WTC11 (cell line): ENCODE measurements around the gene SHOX. TPM values are rescaled to one million over a fixed set of nuclear protein-coding genes. Genes with fewer than 3 reads are reported as not detected.
"Not testable (repeated sequence)": the region's sequence is repeated elsewhere in the genome, so short reads cannot be mapped to it uniquely, and the experiment has no call there.

ENCODE experiments used
- ATAC-seq: fragments of 200-7000 bp; cut with Tn5 transposase; 2 replicates; pipeline ENCODE4 v1.10.0; 2021; ENCODE audit warnings: mild to moderate bottlenecking, moderate library complexity
- CTCF ChIA-PET: fragments of 300-600 bp; sonication (Branson Sonifier 250); formaldehyde crosslinking; loops from one replicate; lab custom pipeline; 2021; ENCODE audit warnings: antibody characterized with exemption; lab: Charles Lee
- POLR2A ChIA-PET: fragments of 350-600 bp; sonication (Branson Sonifier 250); formaldehyde crosslinking; loops from one replicate; lab custom pipeline; 2021; ENCODE audit warnings: antibody characterized with exemption; lab: Charles Lee
- DNase-seq: peaks from one replicate; pipeline ENCODE4 v3.0.0; 2021; ENCODE audit warnings: low spot score
- H3K27ac Mint-ChIP-seq: 2 replicates; pipeline ENCODE4 v1.8.0; 2021; ENCODE audit warnings: mixed read lengths
- H3K27me3 Mint-ChIP-seq: 2 replicates; pipeline ENCODE4 v1.8.0; 2021; ENCODE audit warnings: low read depth, mild to moderate bottlenecking, moderate library complexity, mixed read lengths
- H3K36me3 Mint-ChIP-seq: 2 replicates; pipeline ENCODE4 v1.8.0; 2021; ENCODE audit warnings: mixed read lengths
- H3K4me1 Mint-ChIP-seq: 2 replicates; pipeline ENCODE4 v1.8.0; 2022; ENCODE audit warnings: mixed read lengths
- H3K4me3 Mint-ChIP-seq: 2 replicates; pipeline ENCODE4 v1.8.0; 2021; ENCODE audit warnings: mild to moderate bottlenecking, moderate library complexity, mixed read lengths
- H3K9me3 Mint-ChIP-seq: 2 replicates; pipeline ENCODE4 v1.8.0; 2021; ENCODE audit warnings: mixed read lengths
- RORB ChIP-seq: fragments of 250-450 bp; sonication (Bioruptor Pico); IDR thresholded peaks from 2 replicates; pipeline ENCODE4 v1.9.0; 2021; ENCODE audit warnings: mild to moderate bottlenecking
- SMAD3 ChIP-seq: sonication (generic); formaldehyde crosslinking; IDR thresholded peaks from 2 replicates; pipeline ENCODE4 v1.8.0; 2022; ENCODE audit warnings: missing genetic modification reagents, mild to moderate bottlenecking, borderline replicate concordance
- SP1 ChIP-seq: sonication (generic); formaldehyde crosslinking; conservative IDR thresholded peaks from 2 replicates; pipeline ENCODE4 v1.8.1; 2022; ENCODE audit warnings: missing genetic modification reagents
- TEAD4 ChIP-seq: sonication (generic); formaldehyde crosslinking; IDR thresholded peaks from 2 replicates; pipeline ENCODE4 v1.8.0; 2022; ENCODE audit warnings: mild to moderate bottlenecking, missing genetic modification reagents
- ZNF423 ChIP-seq: fragments of 250-450 bp; sonication (Bioruptor Pico); IDR thresholded peaks from 2 replicates; pipeline ENCODE4 v2.1.2; 2022; ENCODE audit warnings: mild to moderate bottlenecking, moderate library complexity
- ZNF671 ChIP-seq: fragments of 250-450 bp; sonication (Bioruptor Pico); IDR thresholded peaks from 2 replicates; pipeline ENCODE4 v1.8.0; 2021; ENCODE audit warnings: mild to moderate bottlenecking
- total RNA-seq: library from RNA; stranded (reverse); gene quantifications from 3 replicates; pipeline ENCODE4 v1.2.3, GENCODE V29; 2021
- TF ChIP-seq, protein P1 (sequence below): sonication (generic); formaldehyde crosslinking; IDR thresholded peaks from 2 replicates; pipeline ENCODE4 v1.8.1; 2022; ENCODE audit warnings: missing genetic modification reagents, borderline replicate concordance
- TF ChIP-seq, protein P2 (sequence below): sonication (generic); formaldehyde crosslinking; IDR thresholded peaks from 2 replicates; pipeline ENCODE4 v1.8.1; 2022; ENCODE audit warnings: mild to moderate bottlenecking, moderate library complexity, missing genetic modification reagents
- TF ChIP-seq, protein P3 (sequence below): sonication (generic); formaldehyde crosslinking; IDR thresholded peaks from 2 replicates; pipeline ENCODE4 v1.8.1; 2023; ENCODE audit warnings: mild to moderate bottlenecking, missing genetic modification reagents, moderate library complexity

SHOX gene
- total RNA-seq, 1 experiment from 2014 or later = 0.09 TPM

DNA sequence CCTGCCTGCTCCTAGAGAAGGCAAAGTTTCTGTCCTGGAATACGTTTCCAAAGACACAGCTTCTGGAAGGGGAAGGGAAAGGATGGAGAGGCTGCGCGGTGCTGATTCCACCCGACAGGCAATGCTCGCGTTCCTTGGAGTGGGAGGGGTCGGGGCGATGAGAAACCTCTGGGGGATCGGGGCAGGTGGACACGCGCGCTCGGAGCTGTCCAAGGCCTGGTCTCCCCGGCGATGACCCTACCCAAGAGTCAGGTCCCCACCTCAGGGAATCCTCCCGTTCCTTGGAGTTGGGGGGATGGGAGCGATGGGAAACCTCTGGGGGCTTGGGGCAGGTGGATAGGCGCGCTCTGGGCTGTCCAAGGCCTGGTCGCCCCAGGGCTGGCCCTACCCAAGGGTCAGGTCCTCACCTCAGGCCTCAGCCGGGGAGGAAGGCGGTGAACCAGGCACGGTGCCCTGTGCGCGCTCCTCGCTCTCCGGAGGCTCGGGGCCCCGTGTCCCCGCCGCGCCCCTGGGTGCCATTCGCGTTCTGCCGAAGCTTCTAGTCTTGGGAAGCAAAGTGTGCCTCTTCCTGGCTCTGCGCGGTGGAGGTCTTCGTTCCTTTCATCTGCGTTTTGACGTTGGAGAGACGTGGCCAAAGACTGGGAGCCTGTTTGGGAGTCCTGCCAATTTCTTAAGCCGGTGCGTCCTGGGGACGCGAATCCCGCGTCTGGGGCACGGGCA lies 10.6 kb upstream of the SHOX start:
- POLR2A ChIA-PET = no interaction called here
- H3K36me3 Mint-ChIP-seq = peaks cover 3% of the 10 kb centered on the region; the same call in 1 of the 2 replicates
- no peak; the same call in none of the 2 replicates for ATAC-seq
- H3K4me1 Mint-ChIP-seq = peaks cover 44% of the 10 kb centered on the region
- H3K9me3 Mint-ChIP-seq = no peaks in the 10 kb centered on the region
- TF ChIP-seq TEAD4 (CRISPR knock-in tag) = no peak
- peak; percentile 23; the same call in 1 of the 2 replicates for TF ChIP-seq ZNF423 (CRISPR knock-in tag)
- peak; percentile 26 for DNase-seq
- CTCF ChIA-PET = no interaction called here
- H3K27me3 Mint-ChIP-seq = peaks cover 99% of the 10 kb centered on the region
- H3K27ac Mint-ChIP-seq = no peak overlapping the region
- peak overlapping the region; percentile 60 for H3K4me3 Mint-ChIP-seq

DNA sequence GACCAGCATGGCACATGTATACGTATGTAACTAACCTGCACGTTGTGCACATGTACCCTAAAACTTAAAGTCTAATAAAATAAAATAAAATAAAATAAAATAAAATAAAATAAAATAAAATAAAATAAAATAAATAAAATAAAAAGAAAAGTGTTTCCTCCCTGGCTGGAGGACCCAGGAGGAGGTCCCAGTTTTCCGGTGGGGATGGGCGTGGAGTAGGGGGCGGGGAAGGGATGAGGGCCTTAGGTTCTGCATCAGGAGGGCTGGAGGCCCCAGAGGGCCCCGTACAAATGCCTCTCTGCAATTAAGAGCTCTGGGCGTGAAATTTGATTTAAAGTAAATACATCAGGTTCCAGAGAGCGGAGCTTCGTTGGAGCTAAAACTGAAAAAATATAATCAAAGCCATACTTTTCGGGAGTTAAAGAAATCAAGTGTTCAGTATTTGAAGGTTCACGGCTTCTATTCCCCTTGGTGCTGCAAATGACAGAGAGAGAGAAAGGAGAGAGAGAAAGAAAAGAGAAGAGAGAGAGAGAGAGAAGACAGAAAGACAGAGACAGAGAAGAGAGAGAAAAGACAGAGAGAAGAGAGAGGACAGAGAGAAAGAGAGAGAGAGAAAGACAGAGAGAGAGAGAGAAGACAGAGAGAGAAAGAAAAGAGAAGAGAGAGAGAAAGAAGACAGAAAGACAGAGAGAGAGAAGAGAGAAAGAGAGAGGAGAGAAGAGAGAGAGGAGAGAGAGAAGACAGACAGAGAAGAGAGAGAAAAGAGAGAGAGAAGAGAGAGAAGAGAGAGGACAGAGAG lies 8.7 kb upstream of the SHOX start:
- H3K4me3 Mint-ChIP-seq = no peak overlapping the region
- POLR2A ChIA-PET = no interaction called here
- no peak for TF ChIP-seq SMAD3 (CRISPR knock-in tag)
- TF ChIP-seq, protein P1, sequence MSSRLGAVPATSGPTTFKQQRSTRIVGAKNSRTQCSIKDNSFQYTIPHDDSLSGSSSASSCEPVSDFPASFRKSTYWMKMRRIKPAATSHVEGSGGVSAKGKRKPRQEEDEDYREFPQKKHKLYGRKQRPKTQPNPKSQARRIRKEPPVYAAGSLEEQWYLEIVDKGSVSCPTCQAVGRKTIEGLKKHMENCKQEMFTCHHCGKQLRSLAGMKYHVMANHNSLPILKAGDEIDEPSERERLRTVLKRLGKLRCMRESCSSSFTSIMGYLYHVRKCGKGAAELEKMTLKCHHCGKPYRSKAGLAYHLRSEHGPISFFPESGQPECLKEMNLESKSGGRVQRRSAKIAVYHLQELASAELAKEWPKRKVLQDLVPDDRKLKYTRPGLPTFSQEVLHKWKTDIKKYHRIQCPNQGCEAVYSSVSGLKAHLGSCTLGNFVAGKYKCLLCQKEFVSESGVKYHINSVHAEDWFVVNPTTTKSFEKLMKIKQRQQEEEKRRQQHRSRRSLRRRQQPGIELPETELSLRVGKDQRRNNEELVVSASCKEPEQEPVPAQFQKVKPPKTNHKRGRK (CRISPR knock-in tag) = 0 out of 2 replicates have a peak, but pooled peaks have one; percentile 39
- no peak overlapping the region for H3K27ac Mint-ChIP-seq
- H3K36me3 Mint-ChIP-seq = peaks cover 13% of the 10 kb centered on the region
- no peak for DNase-seq
- peaks cover 100% of the 10 kb centered on the region for H3K27me3 Mint-ChIP-seq
- no peak for ATAC-seq
- H3K4me1 Mint-ChIP-seq = peaks cover 54% of the 10 kb centered on the region
- CTCF ChIA-PET = no interaction called here
- no peaks in the 10 kb centered on the region for H3K9me3 Mint-ChIP-seq

DNA sequence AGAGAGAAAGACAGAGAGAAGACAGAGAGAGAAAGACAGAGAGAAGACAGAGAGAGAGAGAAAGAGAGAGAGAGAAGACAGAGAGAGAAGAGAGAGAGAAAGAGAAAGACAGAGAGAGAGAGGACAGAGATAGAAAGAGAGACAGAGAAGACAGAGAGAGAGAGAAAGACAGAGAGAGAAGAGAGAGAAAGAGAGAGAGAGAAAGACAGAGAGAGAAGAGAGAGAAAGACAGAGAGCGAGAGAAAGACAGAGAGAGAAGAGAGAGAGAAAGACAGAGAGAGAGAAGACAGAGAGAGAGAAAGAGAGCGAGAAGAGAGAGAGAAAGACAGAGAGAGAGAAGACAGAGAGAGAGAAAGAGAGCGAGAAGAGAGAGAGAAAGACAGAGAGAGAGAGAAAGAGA lies 7.8 kb upstream of the SHOX start:
- POLR2A ChIA-PET, CTCF ChIA-PET, ATAC-seq: not testable (repeated sequence)

DNA sequence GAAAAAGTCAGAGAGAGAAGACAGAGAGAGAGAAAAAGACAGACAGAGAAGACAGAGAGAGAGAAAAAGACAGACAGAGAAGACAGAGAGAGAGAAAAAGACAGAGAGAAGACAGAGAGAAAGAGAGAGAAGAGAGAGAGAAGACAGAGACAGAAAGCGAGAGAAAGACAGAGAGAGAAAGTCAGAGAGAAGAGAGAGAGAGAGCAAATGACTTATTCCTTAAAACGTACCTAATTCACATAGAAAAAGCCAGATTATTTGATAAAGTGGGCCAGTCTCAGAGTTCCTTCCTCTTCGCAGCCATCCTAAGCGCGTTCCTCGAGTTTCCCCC lies 7.4 kb upstream of the SHOX start:
- peaks cover 19% of the 10 kb centered on the region for H3K36me3 Mint-ChIP-seq
- H3K27ac Mint-ChIP-seq = no peak overlapping the region
- peaks cover 100% of the 10 kb centered on the region for H3K27me3 Mint-ChIP-seq
- H3K4me3 Mint-ChIP-seq = peak overlapping the region; percentile 70
- H3K9me3 Mint-ChIP-seq = no peaks in the 10 kb centered on the region
- TF ChIP-seq, protein P2, sequence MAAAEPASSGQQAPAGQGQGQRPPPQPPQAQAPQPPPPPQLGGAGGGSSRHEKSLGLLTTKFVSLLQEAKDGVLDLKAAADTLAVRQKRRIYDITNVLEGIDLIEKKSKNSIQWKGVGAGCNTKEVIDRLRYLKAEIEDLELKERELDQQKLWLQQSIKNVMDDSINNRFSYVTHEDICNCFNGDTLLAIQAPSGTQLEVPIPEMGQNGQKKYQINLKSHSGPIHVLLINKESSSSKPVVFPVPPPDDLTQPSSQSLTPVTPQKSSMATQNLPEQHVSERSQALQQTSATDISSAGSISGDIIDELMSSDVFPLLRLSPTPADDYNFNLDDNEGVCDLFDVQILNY (CRISPR knock-in tag) = no peak
- TF ChIP-seq, protein P1 (CRISPR knock-in tag) = 0 out of 2 replicates have a peak, but pooled peaks have one; percentile 78
- ChIA-PET POLR2A (no interaction called here), CTCF (no interaction called here)
- H3K4me1 Mint-ChIP-seq = peaks cover 63% of the 10 kb centered on the region
- no peak for ATAC-seq
- DNase-seq = no peak

More for the DNA sequence above, 7.8 kb upstream of the SHOX start:
- peaks cover 62% of the 10 kb centered on the region for H3K4me1 Mint-ChIP-seq
- H3K27me3 Mint-ChIP-seq = peaks cover 100% of the 10 kb centered on the region
- peaks cover 18% of the 10 kb centered on the region for H3K36me3 Mint-ChIP-seq
- peak overlapping the region; percentile 70; the same call in 1 of the 2 replicates for H3K4me3 Mint-ChIP-seq
- not testable (repeated sequence) for DNase-seq, H3K9me3 Mint-ChIP-seq, H3K27ac Mint-ChIP-seq

DNA sequence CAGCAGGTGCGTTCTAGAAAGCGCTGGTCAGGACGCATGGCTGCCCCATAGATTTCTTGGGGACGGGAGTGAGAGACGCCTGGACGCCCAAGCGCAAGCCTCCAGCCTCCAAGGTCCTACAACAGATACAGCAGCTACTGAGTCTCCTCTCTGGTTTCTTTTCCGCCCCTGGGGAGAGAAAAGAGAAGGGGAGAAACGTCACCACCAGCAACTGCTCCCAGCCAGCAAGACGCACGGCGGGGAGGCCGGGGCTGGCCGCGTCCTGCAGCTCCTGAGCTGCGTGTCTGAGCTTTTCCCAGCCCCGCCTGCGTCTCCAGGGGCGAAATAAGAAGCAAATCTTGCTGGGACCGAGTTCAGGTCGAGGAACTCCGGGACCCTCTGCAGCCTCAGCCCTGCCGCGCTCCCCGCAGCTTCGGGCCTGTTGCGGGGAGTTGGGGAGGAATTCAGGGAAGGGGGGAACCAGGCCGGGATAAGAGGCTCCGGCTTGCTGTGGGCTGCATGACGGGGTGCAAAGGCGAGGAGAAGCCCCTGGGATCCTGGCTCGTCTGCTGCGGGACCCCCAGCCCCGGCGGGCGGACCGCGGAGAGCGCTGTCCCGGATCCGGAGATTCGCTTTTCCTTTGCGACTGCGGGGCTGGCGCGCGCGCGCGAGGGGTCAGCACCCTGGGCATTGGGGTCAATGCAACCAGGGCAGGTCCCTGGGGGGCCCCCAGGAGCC lies 6.8 kb upstream of the SHOX start:
- peaks cover 100% of the 10 kb centered on the region for H3K27me3 Mint-ChIP-seq
- DNase-seq (peak; percentile 70), ATAC-seq (peak; percentile 49)
- H3K27ac Mint-ChIP-seq = no peak overlapping the region
- peaks cover 60% of the 10 kb centered on the region for H3K4me1 Mint-ChIP-seq
- peak overlapping the region; percentile 70 for H3K4me3 Mint-ChIP-seq
- TF ChIP-seq, protein P1 (CRISPR knock-in tag) = peak; percentile 11; the same call in 1 of the 2 replicates
- TF ChIP-seq RORB = no peak
- TF ChIP-seq, protein P3, sequence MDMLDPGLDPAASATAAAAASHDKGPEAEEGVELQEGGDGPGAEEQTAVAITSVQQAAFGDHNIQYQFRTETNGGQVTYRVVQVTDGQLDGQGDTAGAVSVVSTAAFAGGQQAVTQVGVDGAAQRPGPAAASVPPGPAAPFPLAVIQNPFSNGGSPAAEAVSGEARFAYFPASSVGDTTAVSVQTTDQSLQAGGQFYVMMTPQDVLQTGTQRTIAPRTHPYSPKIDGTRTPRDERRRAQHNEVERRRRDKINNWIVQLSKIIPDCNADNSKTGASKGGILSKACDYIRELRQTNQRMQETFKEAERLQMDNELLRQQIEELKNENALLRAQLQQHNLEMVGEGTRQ = no peak
- no peak for TF ChIP-seq ZNF671 (CRISPR knock-in tag)
- peak; percentile 14; the same call in 1 of the 2 replicates for TF ChIP-seq ZNF423 (CRISPR knock-in tag)
- TF ChIP-seq SP1 (CRISPR knock-in tag) = 0 out of 2 replicates have a peak, but pooled peaks have one; percentile 18
- ChIA-PET POLR2A (no interaction called here), CTCF (no interaction called here)
- H3K9me3 Mint-ChIP-seq = no peaks in the 10 kb centered on the region
- peaks cover 18% of the 10 kb centered on the region for H3K36me3 Mint-ChIP-seq
